Endodermal cell (in vitro differentiated cells): Measurements from ENCODE around the gene CCDC179. TPM values are rescaled to one million over a fixed set of nuclear protein-coding genes. Genes with fewer than 3 reads are reported as not detected.

ENCODE experiments used
- DNase-seq: peaks from one replicate; pipeline ENCODE4 v3.0.0-alpha.2; 2017
- H3K27ac ChIP-seq: 2 replicates; pipeline ENCODE4 v1.5.1; 2013; ENCODE audit warnings: mild to moderate bottlenecking, low read depth, low read length, moderate library complexity
- H3K27me3 ChIP-seq: 2 replicates; pipeline ENCODE4 v1.6.1; 2013; ENCODE audit warnings: mild to moderate bottlenecking, low read length, moderate library complexity; ENCODE audit not compliant: insufficient read depth, control insufficient read depth, poor library complexity, severe bottlenecking
- H3K36me3 ChIP-seq: 2 replicates; pipeline ENCODE4 v1.7.0; 2013; ENCODE audit warnings: mild to moderate bottlenecking, low read length, moderate library complexity; ENCODE audit not compliant: control insufficient read depth, insufficient read depth
- H3K4me1 ChIP-seq: one replicate; pipeline ENCODE4 v1.7.0; 2013; ENCODE audit warnings: low read length; ENCODE audit not compliant: control insufficient read depth, insufficient read depth
- H3K4me3 ChIP-seq: 2 replicates; pipeline ENCODE4 v1.5.1; 2013; ENCODE audit warnings: mild to moderate bottlenecking, low read length, moderate library complexity
- H3K9ac ChIP-seq: 2 replicates; pipeline ENCODE4 v1.6.1; 2013; ENCODE audit warnings: mild to moderate bottlenecking, low read length, moderate library complexity; ENCODE audit not compliant: poor library complexity, severe bottlenecking; ENCODE audit errors: extremely low read depth
- H3K9me3 ChIP-seq: 2 replicates; pipeline ENCODE4 v1.6.1; 2013; ENCODE audit warnings: mild to moderate bottlenecking, low read length, moderate library complexity; ENCODE audit not compliant: control insufficient read depth
- H3K27ac Mint-ChIP-seq: 2 replicates; pipeline ENCODE4 v1.8.0; 2020; ENCODE audit warnings: mixed read lengths
- H3K27me3 Mint-ChIP-seq: 2 replicates; pipeline ENCODE4 v1.8.0; 2021; ENCODE audit warnings: mild to moderate bottlenecking, mixed read lengths; ENCODE audit not compliant: insufficient read depth
- H3K36me3 Mint-ChIP-seq: 2 replicates; pipeline ENCODE4 v1.8.0; 2020; ENCODE audit warnings: low read depth, mixed read lengths
- H3K4me1 Mint-ChIP-seq: 2 replicates; pipeline ENCODE4 v1.8.0; 2020; ENCODE audit warnings: mixed read lengths
- H3K4me3 Mint-ChIP-seq: 2 replicates; pipeline ENCODE4 v1.8.0; 2020; ENCODE audit warnings: mild to moderate bottlenecking, moderate library complexity, mixed read lengths
- H3K9me3 Mint-ChIP-seq: 2 replicates; pipeline ENCODE4 v1.8.0; 2020; ENCODE audit warnings: mild to moderate bottlenecking, mixed read lengths
- CTCF ChIP-seq: fragments of 200-600 bp; sonication (generic); conservative IDR thresholded peaks from 2 replicates; pipeline ENCODE4 v1.5.0; 2021; ENCODE audit warnings: antibody characterized with exemption, mild to moderate bottlenecking
- WGBS, 2 experiments: methylation state at CpG; one replicate each; pipeline versions ENCODE4 v1.1.5 to v1.1.7; 2013; ENCODE audit warnings: missing lambda C conversion rate in 2 of 2, mixed read lengths in 1 of 2; ENCODE audit not compliant: insufficient coverage in 1 of 2, insufficient read length in 1 of 2; 5-methylcytosine and 5-hydroxymethylcytosine counted together
- total RNA-seq, 2 donors: library from RNA; stranded (reverse); fragmentation: NEBNext Ultra II Directional in 1 of 2; extraction: Animal tissue kit (Norgen Biotek cat#: 25700) in 1 of 2; gene quantifications; 2 replicates in 1 of 2; 3 replicates in 1 of 2; pipeline ENCODE4 v1.2.1, GENCODE V29; 2021

Gene CCDC179
- total RNA-seq, 2 donors from 2014 or later: not detected

GRCh38 chr11:22900764-22901486 is 40.7 kb upstream of the CCDC179 start:
- H3K4me1 ChIP-seq: no peaks in the 10 kb centered on the region
- H3K27me3 ChIP-seq: no peaks in the 10 kb centered on the region
- no peaks in the 10 kb centered on the region for H3K36me3 ChIP-seq
- no peak overlapping the region for H3K4me3 ChIP-seq
- no peak overlapping the region for H3K9ac ChIP-seq
- TF ChIP-seq CTCF: no peak
- no peak for DNase-seq
- no peaks in the 10 kb centered on the region for H3K9me3 ChIP-seq
- no peak overlapping the region for H3K4me3 Mint-ChIP-seq
- H3K9me3 Mint-ChIP-seq: no peaks in the 10 kb centered on the region
- H3K27ac Mint-ChIP-seq: no peak overlapping the region
- no peak overlapping the region for H3K27ac ChIP-seq
- H3K27me3 Mint-ChIP-seq: no peaks in the 10 kb centered on the region
- peaks cover 4% of the 10 kb centered on the region for H3K4me1 Mint-ChIP-seq
- no peaks in the 10 kb centered on the region for H3K36me3 Mint-ChIP-seq

DNA sequence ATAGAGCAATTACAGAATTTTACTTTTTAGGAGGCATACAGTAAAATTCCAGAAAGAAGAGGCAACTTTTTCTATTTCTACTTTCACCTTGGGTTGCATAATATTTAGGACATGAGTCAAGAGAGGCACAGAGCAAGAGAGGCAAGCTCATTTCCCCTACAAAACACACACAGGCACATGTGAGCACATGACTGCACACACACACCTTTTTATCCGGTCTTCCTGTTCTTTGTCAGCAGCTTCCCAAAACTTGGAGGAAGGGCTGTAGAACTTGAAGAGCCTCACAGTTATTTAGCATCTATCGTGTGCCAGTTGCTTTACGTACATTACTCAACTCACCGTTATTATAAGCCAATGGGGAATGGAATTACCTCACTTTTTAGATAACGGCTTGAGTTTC is 37.8 kb upstream of the CCDC179 start:
- no peaks in the 10 kb centered on the region for H3K36me3 Mint-ChIP-seq
- Histone ChIP-seq H3K9ac (no peak overlapping the region), H3K9me3 (peaks cover 10% of the 10 kb centered on the region), H3K4me1 (no peaks in the 10 kb centered on the region), H3K4me3 (no peak overlapping the region), H3K27me3 (no peaks in the 10 kb centered on the region), H3K27ac (no peak overlapping the region), H3K36me3 (no peaks in the 10 kb centered on the region)
- TF ChIP-seq CTCF: no peak
- H3K27me3 Mint-ChIP-seq: no peaks in the 10 kb centered on the region
- no peak overlapping the region for H3K27ac Mint-ChIP-seq
- DNase-seq: no peak
- peaks cover 4% of the 10 kb centered on the region for H3K4me1 Mint-ChIP-seq
- peaks cover 4% of the 10 kb centered on the region for H3K9me3 Mint-ChIP-seq
- no peak overlapping the region for H3K4me3 Mint-ChIP-seq
- WGBS, 2 experiments: 84 to 100% methylated on average over 2 to 5 of the region's 5 CpGs

GRCh38 chr11:22890227-22890626 is 30.0 kb upstream of the CCDC179 start:
- Mint-ChIP-seq H3K27me3 (no peaks in the 10 kb centered on the region), H3K27ac (no peak overlapping the region), H3K9me3 (peaks cover 4% of the 10 kb centered on the region), H3K36me3 (no peaks in the 10 kb centered on the region), H3K4me1 (no peaks in the 10 kb centered on the region), H3K4me3 (no peak overlapping the region)
- Histone ChIP-seq H3K9ac (no peak overlapping the region), H3K27me3 (no peaks in the 10 kb centered on the region), H3K27ac (no peak overlapping the region), H3K4me3 (no peak overlapping the region), H3K36me3 (no peaks in the 10 kb centered on the region), H3K9me3 (peaks cover 10% of the 10 kb centered on the region), H3K4me1 (no peaks in the 10 kb centered on the region)
- WGBS, 2 experiments: 76 to 100% methylated on average over 1 to 2 of the region's 2 CpGs
- no peak for DNase-seq
- TF ChIP-seq CTCF: no peak
